Activated CD4-positive, alpha-beta T cell treated with anti-CD3 and anti-CD28 coated beads for 36 hours (primary cell): ENCODE measurements around the gene DNMT3A. TPM values are rescaled to one million over a fixed set of nuclear protein-coding genes. Genes with fewer than 3 reads are reported as not detected.

ENCODE experiments used
- ATAC-seq: fragments of 200-7000 bp; cut with Tn5 transposase; one replicate; pipeline ENCODE4 v1.10.0; 2021; ENCODE audit warnings: mild to moderate bottlenecking, moderate library complexity
- CTCF ChIA-PET: fragments of 350-600 bp; sonication (Branson Sonifier 250); formaldehyde crosslinking; loops from one replicate; lab custom pipeline; 2021; ENCODE audit warnings: antibody characterized with exemption; lab: Charles Lee
- POLR2A ChIA-PET: fragments of 350-600 bp; sonication (Branson Sonifier 250); formaldehyde crosslinking; loops from one replicate; lab custom pipeline; 2021; ENCODE audit warnings: antibody characterized with exemption, inconsistent platforms; lab: Charles Lee
- DNase-seq: peaks from one replicate; pipeline ENCODE4 v3.0.0-alpha.2; 2020
- H3K27ac Mint-ChIP-seq: one replicate; pipeline ENCODE4 v1.8.0; 2021; ENCODE audit warnings: mixed read lengths
- H3K27me3 Mint-ChIP-seq: one replicate; pipeline ENCODE4 v1.8.0; 2021; ENCODE audit warnings: mixed read lengths
- H3K36me3 Mint-ChIP-seq: one replicate; pipeline ENCODE4 v1.8.0; 2021; ENCODE audit warnings: low read depth, mixed read lengths
- H3K4me1 Mint-ChIP-seq: one replicate; pipeline ENCODE4 v1.8.0; 2021; ENCODE audit warnings: mixed read lengths
- H3K4me3 Mint-ChIP-seq: one replicate; pipeline ENCODE4 v1.8.0; 2021; ENCODE audit warnings: mild to moderate bottlenecking, moderate library complexity, mixed read lengths
- H3K9me3 Mint-ChIP-seq: one replicate; pipeline ENCODE4 v1.8.0; 2021; ENCODE audit warnings: low read depth, mixed read lengths
- intact Hi-C, 2 experiments: fragments of 100-400 bp; cut with DNase I in 1 of 2; cut with micrococcal nuclease in 1 of 2; formaldehyde crosslinking; loops; one replicate each; pipeline versions ENCODE4 v1.14.2 to v1.15.1; 2022 to 2024; cut with DNase I, micrococcal nuclease
- total RNA-seq, 2 experiments: library from RNA; stranded (reverse); gene quantifications; one replicate each; pipeline ENCODE4 v1.2.3, GENCODE V29; 2021

DNMT3A gene
- total RNA-seq, 2 experiments from 2014 or later, result 62.3 to 76.2 TPM

- no peak overlapping the region for H3K4me3 Mint-ChIP-seq
- H3K36me3 Mint-ChIP-seq, result no peaks in the 10 kb centered on the region
- ChIA-PET CTCF (interaction anchor here (1.6 kb wide), 1 partner anchor 17 kb away, joined by 7 read pairs; no protein-coding TSS in a partner anchor), POLR2A (interaction anchor here (1.4 kb wide), 1 partner anchor 17 kb away, joined by 3 read pairs; no protein-coding TSS in a partner anchor)
- no peaks in the 10 kb centered on the region for H3K9me3 Mint-ChIP-seq
- peaks cover 42% of the 10 kb centered on the region for H3K4me1 Mint-ChIP-seq
- DNase-seq, result peak; percentile 2
- intact Hi-C loops, result loop anchor here in 1 of 2 experiments (5.0 kb wide), 2 partner anchors 143 to 178 kb away; no protein-coding TSS in a partner anchor
- no peak for ATAC-seq
- no peaks in the 10 kb centered on the region for H3K27me3 Mint-ChIP-seq
- peak overlapping the region; percentile 21 for H3K27ac Mint-ChIP-seq
Observed at GRCh38 chr2:25379535-25379934, 37.8 kb upstream of the DNMT3A start.

DNA sequence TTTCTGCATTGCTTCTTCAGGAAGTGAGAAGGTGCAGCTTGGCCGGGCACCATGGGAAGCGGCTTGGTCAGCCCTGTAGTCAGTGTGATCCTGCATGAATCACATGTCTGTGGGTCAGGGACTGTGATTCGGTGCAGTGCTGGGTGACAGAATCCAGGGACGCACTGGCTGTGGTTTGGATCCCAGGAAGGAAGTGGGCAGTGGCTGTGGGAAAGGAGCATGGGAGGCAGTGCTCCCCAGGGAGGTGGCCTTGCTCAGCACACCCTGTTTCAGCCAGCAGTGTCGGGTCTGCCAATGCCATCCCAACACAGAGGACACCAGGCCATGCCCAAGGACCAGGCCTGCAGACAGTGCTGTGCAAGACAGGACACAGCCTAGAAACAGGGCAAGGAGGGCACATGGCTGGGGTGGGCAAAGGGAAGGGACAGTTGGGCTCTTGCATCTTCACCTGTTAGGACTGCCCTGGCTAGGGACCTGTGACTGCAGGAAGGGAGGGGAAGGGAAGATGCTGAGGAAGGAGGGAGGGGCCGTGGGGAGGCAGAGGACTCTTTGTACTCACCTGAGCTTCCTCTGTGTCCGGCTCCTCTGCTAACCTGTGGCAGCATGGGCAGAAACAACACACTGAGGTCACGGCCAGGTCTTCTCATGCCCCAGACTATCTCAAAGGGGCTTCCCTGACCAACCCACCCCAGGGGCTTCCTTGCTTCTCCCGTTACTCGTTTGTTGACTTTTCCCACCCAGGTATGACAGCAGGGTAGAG is 37.2 kb upstream of the DNMT3A start:
- Mint-ChIP-seq H3K36me3 (no peaks in the 10 kb centered on the region), H3K27ac (peak overlapping the region; percentile 48), H3K4me3 (no peak overlapping the region), H3K4me1 (peaks cover 42% of the 10 kb centered on the region), H3K9me3 (no peaks in the 10 kb centered on the region), H3K27me3 (no peaks in the 10 kb centered on the region)
- ChIA-PET POLR2A (no interaction called here), CTCF (no interaction called here)
- peak; percentile 19 for DNase-seq
- intact Hi-C loops, result loop anchor here in 1 of 2 experiments (5.0 kb wide), 2 partner anchors 143 to 178 kb away; no protein-coding TSS in a partner anchor
- no peak for ATAC-seq

DNA sequence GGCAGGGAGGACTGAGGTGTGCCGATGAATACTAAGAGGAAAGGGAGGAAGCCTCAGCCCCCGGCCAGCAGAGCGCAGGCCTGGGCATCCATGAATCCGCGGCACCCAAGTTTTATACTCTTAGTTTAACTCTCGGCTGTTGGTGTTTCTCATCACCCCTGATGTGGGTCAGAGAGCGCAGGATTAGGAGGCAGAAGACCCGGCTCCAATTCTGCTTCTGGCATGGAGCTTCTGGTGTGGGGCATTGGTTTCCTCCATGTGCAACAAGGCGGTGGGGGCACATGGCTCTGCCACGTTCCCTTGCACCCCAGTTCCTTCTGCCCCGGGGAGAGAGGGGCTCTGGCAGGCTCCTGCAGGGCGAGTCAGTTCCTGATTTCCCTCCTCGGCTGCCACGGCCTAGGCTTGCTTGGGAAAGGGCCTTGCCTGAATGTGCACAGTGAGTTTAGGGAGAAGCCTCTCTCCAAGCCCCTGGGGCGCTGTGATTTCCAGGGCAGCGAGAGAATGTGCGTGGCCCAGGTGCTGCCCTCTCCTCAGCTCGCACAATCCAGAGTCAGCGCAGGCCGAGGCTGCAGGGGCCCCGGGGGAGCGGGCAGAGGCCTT is 36.2 kb upstream of the DNMT3A start:
- ATAC-seq (no peak), DNase-seq (peak; percentile 7)
- Mint-ChIP-seq H3K4me1 (peaks cover 42% of the 10 kb centered on the region), H3K4me3 (peak overlapping the region; percentile 69), H3K36me3 (no peaks in the 10 kb centered on the region), H3K27me3 (no peaks in the 10 kb centered on the region), H3K9me3 (no peaks in the 10 kb centered on the region), H3K27ac (peak overlapping the region; percentile 92)
- ChIA-PET CTCF (interaction anchor here (0.5 to 7.9 kb wide), 12 partner anchors 9 to 183 kb away, joined by 3 to 105 read pairs (median 4); no protein-coding TSS in a partner anchor), POLR2A (interaction anchor here (0.7 to 2.3 kb wide), 5 partner anchors 16 to 181 kb away, joined by 3 to 10 read pairs (median 4); no protein-coding TSS in a partner anchor)
- intact Hi-C loops, result loop anchor here (1.0 to 5.0 kb wide), 8 partner anchors 16 to 501 kb away; partner anchors contain the start of genes ASXL2 (in 1 of the 2) and DTNB (in 1 of the 2)

DNA sequence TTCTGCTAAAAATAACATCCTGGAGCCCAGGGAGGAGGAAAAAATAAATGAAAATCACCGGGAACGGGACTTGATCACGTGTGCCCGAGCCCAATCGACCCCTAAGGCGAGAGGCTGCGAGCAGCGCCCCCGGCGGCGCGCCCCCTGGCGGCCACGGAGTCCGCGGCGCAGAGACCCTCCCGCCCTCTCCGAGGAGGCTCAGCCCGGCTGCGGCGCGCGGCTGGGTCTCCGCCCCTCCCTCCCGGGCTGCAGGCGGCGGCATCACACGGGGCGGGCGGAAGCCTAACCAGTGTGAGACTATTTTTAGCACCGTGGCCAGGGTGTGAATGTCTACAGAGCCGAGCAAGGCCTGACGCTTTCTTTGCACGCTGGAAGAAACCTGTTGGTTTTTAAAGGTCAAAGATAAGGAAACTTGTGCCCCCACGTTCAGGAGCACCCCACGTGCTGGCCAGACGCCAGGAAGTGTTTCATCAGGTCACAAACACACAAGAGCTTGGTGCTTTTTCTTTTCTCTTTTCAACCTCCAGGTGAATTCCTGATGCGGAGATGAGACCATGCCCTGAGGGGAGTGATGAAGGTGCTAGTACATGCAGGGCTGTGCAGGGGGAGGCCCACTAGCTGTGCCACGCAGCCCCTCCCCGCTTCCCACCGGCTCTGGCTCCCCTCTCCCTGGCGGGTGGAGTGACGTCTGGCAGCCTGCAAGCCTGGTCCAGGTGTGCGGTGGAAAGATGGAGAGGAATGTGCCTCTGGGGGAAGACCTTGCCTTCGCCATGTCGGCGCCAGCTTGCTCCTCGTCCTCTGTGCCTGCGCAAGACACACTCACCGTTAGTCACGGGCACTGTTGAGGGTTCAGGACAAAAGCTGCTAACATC is 35.3 kb upstream of the DNMT3A start:
- no peaks in the 10 kb centered on the region for H3K9me3 Mint-ChIP-seq
- no peaks in the 10 kb centered on the region for H3K27me3 Mint-ChIP-seq
- peaks cover 42% of the 10 kb centered on the region for H3K4me1 Mint-ChIP-seq
- ATAC-seq, result peak; percentile 98
- ChIA-PET POLR2A (interaction anchor here (0.7 to 2.3 kb wide), 6 partner anchors 15 to 182 kb away, joined by 3 to 10 read pairs (median 4); no protein-coding TSS in a partner anchor), CTCF (interaction anchor here (0.5 to 7.9 kb wide), 33 partner anchors 8 to 701 kb away, joined by 3 to 105 read pairs (median 4); no protein-coding TSS in a partner anchor)
- intact Hi-C loops, result loop anchor here (1.0 to 5.0 kb wide), 12 partner anchors 15 to 502 kb away; partner anchors contain the start of genes ASXL2 (in 1 of the 2) and DTNB (in 1 of the 2)
- peak; percentile 96 for DNase-seq
- peak overlapping the region; percentile 69 for H3K4me3 Mint-ChIP-seq
- H3K36me3 Mint-ChIP-seq, result no peaks in the 10 kb centered on the region
- H3K27ac Mint-ChIP-seq, result peak overlapping the region; percentile 92

DNA sequence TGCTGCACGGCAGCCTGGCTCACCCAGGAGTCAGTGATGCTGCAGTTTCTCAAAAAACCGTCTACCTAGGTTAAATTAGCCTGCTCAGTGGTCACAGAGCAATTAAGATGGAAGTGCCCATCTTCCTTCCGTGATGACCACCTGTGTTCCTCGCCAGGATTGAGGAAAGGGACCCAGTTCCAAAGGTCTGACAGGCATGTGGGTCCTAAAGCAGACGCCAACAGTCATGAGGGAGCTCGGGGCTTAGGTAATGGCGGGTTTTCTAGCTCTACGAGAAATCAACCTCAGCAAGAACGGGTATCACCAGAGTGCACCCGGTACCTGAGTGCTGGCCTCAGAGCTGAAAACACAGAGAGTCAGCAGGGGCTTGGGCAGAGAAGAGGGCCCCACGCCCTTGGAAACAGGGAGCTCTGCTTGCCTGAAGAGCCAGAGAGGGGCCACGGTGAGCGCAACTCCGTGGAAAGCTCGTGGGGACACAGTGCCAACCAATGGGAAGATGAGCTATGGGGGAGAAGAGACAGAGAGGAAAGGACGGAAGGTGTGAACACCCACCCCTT is 34.3 kb upstream of the DNMT3A start:
- H3K27me3 Mint-ChIP-seq, result no peaks in the 10 kb centered on the region
- ChIA-PET POLR2A (interaction anchor here (0.6 to 2.3 kb wide), 4 partner anchors 14 to 305 kb away, joined by 3 to 10 read pairs (median 4); no protein-coding TSS in a partner anchor), CTCF (interaction anchor here (0.6 to 7.9 kb wide), 24 partner anchors 8 to 464 kb away, joined by 3 to 105 read pairs (median 4); partner anchors contain the start of gene DNMT3A)
- intact Hi-C loops, result loop anchor here (1.0 to 5.0 kb wide), 8 partner anchors 14 to 503 kb away; partner anchors contain the start of gene ASXL2 (in 1 of the 2)
- peak overlapping the region; percentile 47 for H3K4me3 Mint-ChIP-seq
- H3K9me3 Mint-ChIP-seq, result no peaks in the 10 kb centered on the region
- peaks cover 44% of the 10 kb centered on the region for H3K4me1 Mint-ChIP-seq
- DNase-seq (peak; percentile 7), ATAC-seq (no peak)
- H3K27ac Mint-ChIP-seq, result peak overlapping the region; percentile 90
- H3K36me3 Mint-ChIP-seq, result no peaks in the 10 kb centered on the region

- H3K36me3 Mint-ChIP-seq, result no peaks in the 10 kb centered on the region
- intact Hi-C loops, result loop anchor here in 1 of 2 experiments (5.0 kb wide), 2 partner anchors 147 to 182 kb away; no protein-coding TSS in a partner anchor
- H3K4me1 Mint-ChIP-seq, result peaks cover 49% of the 10 kb centered on the region
Observed at GRCh38 chr2:25375371-25375988, 33.8 kb upstream of the DNMT3A start.

GRCh38 chr2:25374827-25375226 is 33.1 kb upstream of the DNMT3A start:
- Mint-ChIP-seq H3K4me1 (peaks cover 43% of the 10 kb centered on the region), H3K4me3 (no peak overlapping the region)

More at GRCh38 chr2:25375371-25375988, 33.8 kb upstream of the DNMT3A start:
- ChIA-PET CTCF (interaction anchor here (0.6 to 7.9 kb wide), 19 partner anchors 7 to 186 kb away, joined by 3 to 105 read pairs (median 4); partner anchors contain the start of gene DNMT3A), POLR2A (interaction anchor here (0.6 to 2.3 kb wide), 2 partner anchors 13 to 35 kb away, joined by 3 to 10 read pairs; no protein-coding TSS in a partner anchor)
- no peak overlapping the region for H3K27ac Mint-ChIP-seq
- no peaks in the 10 kb centered on the region for H3K9me3 Mint-ChIP-seq
- H3K4me3 Mint-ChIP-seq, result no peak overlapping the region
- ATAC-seq, result no peak
- H3K27me3 Mint-ChIP-seq, result no peaks in the 10 kb centered on the region
- DNase-seq, result peak; percentile 4

GRCh38 chr2:25374411-25374810 is 32.7 kb upstream of the DNMT3A start:
- DNase-seq (peak; percentile 2), ATAC-seq (no peak)
- ChIA-PET POLR2A (no interaction called here), CTCF (interaction anchor here (2.2 to 7.9 kb wide), 2 partner anchors 11 kb away, joined by 4 to 105 read pairs; no protein-coding TSS in a partner anchor)
- Mint-ChIP-seq H3K36me3 (no peaks in the 10 kb centered on the region), H3K4me3 (no peak overlapping the region), H3K9me3 (no peaks in the 10 kb centered on the region), H3K27ac (no peak overlapping the region), H3K4me1 (peaks cover 40% of the 10 kb centered on the region), H3K27me3 (no peaks in the 10 kb centered on the region)
- intact Hi-C loops, result no loop called here

More at GRCh38 chr2:25374827-25375226, 33.1 kb upstream of the DNMT3A start:
- no peaks in the 10 kb centered on the region for H3K9me3 Mint-ChIP-seq
- no peaks in the 10 kb centered on the region for H3K36me3 Mint-ChIP-seq
- H3K27me3 Mint-ChIP-seq, result no peaks in the 10 kb centered on the region
- intact Hi-C loops, result loop anchor here in 1 of 2 experiments (5.0 kb wide), 2 partner anchors 147 to 182 kb away; no protein-coding TSS in a partner anchor
- DNase-seq (no peak), ATAC-seq (no peak)
- ChIA-PET POLR2A (no interaction called here), CTCF (interaction anchor here (0.6 to 7.9 kb wide), 5 partner anchors 11 to 187 kb away, joined by 3 to 105 read pairs (median 4); no protein-coding TSS in a partner anchor)
- H3K27ac Mint-ChIP-seq, result no peak overlapping the region

DNA sequence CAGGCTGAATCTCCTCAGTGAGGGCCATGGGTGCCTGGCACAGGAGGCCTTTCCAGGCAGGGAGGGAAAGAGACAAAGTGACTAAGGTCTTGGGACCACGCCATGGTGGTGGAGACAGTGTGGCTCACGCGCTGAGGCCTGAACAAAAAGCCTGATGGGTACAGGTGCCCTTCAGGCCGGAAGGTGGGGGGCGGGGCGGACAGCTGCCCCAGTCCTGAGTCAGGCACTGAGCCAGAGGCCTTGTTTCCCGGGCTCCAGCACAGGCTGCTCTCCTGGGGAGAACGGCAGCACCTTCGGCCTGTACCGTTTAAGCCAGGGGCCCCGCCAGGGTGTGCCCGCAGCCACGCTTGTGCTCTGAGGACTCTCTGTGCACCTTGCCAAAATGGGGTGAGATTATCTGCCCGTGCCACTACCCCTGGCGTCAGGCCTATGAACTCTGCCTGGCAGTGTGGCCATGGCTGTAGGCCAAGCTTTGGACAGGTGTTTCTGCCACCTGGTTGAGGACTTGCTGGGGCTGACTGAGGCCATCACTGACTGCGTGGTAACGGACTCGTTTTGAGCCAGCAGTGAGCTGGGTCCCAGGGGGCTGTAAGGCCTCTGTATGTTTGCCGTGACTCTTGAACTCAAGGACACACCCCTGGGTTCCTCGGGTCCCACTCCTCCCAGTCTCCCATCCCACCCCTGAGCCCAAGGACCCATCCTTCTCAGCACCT is 31.7 kb upstream of the DNMT3A start:
- Mint-ChIP-seq H3K27ac (no peak overlapping the region), H3K9me3 (no peaks in the 10 kb centered on the region), H3K27me3 (no peaks in the 10 kb centered on the region), H3K36me3 (no peaks in the 10 kb centered on the region), H3K4me3 (no peak overlapping the region), H3K4me1 (peaks cover 30% of the 10 kb centered on the region)
- ATAC-seq, result no peak
- CTCF ChIA-PET, result interaction anchor here (1.0 to 7.9 kb wide), 3 partner anchors 10 to 31 kb away, joined by 3 to 105 read pairs (median 4); no protein-coding TSS in a partner anchor
- intact Hi-C loops, result no loop called here
- POLR2A ChIA-PET, result interaction anchor here (0.5 kb wide), 1 partner anchor 19 kb away, joined by 3 read pairs; no protein-coding TSS in a partner anchor
- DNase-seq, result peak; percentile 3
